Stimulated activated CD8-positive, alpha-beta memory T cell treated with anti-CD3 and anti-CD28 coated beads, Interleukin-4, amount 100 ng/mL, for 4 hours (primary cell): ENCODE measurements around the gene TERC.
"Not testable (repeated sequence)": the region's sequence is repeated elsewhere in the genome, so short reads cannot be mapped to it uniquely, and the experiment has no call there.

Experiments used
- DNase-seq, 2 donors: peaks; one replicate each; pipeline ENCODE4 v3.0.0-alpha.2; 2020; ENCODE audit warnings: low read depth in 2 of 2, low spot score in 1 of 2

The TERC gene

DNA sequence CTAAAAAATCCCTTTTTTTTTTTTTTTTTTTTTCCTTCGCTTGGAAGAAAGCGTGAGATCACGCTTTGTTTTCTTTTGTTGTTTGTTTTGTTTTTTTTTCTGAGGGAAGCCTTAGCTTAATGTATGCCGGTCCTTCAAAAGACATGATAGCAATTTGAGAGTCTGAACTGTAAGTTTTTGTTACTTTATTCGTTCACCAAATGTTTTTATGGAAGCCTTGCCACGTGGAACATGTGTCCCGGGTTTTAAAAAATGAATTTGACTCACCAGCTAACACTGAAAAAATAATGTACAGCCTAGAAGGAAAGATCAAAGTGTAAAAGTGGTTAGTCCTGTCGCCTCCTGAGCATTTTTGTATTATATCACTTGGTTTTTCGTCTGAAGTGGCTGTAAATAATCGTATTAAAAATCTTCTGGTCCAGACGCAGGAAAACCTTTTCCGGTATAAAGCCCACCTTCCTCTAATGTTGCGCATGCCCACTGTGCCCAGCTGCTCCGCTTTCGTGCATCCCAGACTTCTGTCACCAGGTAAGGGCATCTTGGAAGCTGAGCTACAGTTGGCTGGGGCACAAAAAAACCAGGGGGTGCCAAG lies 7.5 kb upstream of the TERC start:
- peak in 1 of 2 donors; percentile 20 for DNase-seq

DNA sequence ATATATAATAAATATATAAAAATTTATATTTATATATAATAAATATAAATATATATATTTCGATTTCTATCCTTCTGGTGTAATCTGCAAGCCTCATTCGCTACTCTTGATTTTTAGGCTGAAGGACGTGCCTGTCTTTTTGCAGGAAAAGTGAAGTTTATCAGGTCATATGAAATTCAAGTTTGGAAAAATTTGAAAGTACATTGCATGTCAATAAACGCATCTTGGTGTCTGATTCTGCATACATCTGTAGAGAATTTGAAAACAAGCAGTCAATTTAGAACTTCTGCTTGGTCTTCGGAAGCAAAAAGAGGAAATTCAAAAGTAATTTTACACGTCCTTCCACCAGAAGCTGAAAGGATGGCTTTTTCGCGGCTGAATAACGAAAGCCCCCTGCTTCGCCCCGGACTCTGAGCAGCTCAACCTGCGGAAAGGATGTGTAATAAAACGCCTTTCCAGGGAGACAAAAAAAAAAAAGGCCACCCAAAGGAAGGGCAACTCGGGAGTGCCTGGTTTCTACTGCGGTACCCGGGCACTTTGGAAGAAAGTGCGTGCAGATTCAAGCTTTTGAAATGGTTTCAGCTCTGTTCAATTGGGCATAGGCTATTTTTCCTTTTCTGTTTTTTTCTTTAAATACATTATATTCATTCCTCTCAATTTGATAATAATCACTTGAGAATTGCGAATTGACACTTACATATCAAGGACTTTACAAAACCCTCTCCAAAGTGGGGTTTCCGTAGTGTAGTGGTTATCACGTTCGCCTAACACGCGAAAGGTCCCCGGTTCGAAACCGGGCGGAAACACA lies 6.8 kb upstream of the TERC start:
- DNase-seq = peak in 1 of 2 donors; percentile 39

DNA sequence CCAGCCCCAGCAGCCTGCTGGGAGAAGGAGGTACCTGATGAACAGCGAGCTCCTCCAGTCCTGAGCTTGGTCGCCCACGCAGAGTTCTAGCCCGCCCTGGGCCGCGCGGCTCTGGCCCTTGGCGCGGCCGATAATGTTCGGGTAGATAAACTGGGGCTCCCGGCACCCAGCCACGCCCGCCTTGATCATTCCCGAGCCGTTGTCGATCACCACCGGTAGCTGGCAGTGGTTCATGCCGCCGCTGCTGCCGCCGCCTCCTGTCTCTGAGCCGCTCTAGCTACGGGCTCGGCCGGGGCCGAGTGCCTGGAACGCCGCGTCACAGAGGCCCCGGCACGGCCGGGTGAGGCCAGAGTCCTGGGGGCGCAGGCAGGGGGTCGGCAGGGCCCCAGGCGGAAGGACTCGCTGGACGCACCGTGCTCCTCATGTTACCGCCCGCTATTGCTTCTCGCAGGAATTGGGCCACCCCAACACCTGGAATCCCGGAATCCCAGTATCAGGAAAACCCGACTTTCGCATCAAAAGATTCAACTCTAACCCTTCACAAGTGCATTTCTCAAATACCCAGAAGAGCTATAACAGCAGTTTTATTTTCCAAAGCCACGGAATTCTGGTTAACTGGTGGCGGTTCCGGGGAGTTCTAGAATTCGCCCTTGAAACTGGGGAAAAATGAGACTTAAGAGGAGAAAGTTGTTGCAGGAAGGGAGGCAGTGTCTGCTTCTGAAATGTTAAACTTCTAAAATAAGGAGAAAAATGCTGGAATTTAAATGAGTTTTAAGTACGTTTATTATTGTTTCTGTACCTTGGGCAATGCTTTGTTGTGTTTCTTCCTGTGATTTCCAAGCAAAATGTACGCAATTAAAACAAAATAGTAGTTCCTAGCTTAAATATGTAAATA lies 4.7 kb upstream of the TERC start, which contains the start of gene ACTRT3:
Gene ACTRT3 (minus strand): TSS at position 275 of the 895 bp plus-strand sequence. CDS start 41 bp downstream, at position 234.
- peak in 1 of 2 donors; percentile 20 for DNase-seq

DNA sequence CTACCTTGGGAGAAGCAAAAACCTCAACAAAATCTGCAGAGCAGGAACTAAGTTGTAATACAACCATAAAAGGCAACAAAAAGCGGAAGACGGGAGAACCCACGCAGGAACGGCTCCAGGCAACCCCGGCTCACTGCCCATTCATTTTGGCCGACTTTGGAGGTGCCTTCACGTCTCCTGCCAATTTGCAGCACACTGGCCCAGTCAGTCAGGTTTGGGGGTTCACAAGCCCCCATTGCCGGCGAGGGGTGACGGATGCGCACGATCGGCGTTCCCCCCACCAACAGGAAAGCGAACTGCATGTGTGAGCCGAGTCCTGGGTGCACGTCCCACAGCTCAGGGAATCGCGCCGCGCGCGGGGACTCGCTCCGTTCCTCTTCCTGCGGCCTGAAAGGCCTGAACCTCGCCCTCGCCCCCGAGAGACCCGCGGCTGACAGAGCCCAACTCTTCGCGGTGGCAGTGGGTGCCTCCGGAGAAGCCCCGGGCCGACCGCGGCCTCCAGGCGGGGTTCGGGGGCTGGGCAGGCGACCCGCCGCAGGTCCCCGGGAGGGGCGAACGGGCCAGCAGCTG lies 463 bp downstream of the TERC start:
- DNase-seq = peak in 1 of 2 donors; percentile 16

DNA sequence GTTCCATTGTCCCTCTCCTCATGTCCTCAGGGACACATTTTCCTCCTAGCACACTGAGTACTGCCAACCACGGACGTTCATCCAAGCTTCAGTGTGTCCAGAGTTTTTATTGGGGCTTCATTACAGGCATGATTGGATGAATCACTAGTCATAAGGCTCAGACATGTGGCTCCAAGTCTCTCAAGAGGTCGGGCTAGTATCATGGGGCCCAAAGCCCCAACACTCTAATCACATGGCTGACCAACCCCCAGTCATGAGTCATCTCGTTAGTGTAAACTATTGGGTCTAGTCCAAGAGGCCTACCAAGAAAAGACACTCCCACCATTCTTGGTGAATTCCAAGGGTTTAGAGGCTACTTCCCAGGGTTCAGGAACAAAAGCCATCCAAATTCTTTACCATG lies 4.4 kb downstream of the TERC start:
- no peak for DNase-seq

DNA sequence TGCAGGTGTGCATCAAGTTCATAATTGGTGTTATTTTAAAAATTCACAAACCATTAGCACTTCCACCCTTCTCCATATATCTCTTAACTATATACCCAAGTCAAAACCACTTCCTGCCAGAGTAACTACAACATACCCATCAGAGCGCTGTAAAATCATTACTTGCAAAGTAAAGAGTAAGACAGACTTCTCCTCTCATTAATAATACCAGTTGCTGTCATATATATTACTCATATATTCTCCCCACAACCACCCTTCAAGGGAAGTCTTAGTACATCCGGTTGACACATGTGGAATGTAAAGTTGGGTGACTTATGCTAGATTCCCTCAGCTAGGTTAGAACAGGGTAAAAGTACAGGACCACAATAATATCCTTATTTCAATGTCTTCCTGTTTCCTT lies 5.6 kb downstream of the TERC start:
- no peak for DNase-seq

DNA sequence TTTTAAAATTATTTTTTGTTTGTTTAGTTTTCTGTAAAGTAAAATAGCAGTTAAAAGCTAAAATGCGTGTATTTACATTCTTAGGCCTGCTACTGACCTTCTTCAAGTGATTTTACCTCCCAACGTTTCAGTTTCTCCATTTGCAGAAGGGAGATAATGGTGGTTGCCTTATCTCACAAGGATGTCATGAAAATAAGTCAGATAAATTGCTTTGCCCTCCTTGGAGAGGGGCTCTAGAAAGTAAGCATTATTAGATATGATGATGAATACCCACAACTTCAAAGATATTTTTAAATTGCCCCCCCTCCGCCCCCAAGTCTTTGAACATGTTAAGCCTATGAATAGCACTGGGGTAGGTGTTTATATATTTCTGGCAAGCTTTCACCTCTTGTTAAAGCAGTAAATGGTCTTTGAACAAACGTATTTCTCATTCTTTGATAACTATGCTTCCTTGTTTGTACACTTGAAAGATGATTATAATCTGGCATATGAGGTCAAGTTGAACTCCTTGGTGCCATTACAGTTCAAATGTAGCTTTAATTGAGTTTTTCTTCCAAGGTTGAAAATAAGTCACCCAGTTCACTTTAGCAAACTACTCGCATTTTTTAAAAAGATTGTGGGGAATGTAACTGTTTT lies 6.4 kb downstream of the TERC start:
- no peak for DNase-seq

DNA sequence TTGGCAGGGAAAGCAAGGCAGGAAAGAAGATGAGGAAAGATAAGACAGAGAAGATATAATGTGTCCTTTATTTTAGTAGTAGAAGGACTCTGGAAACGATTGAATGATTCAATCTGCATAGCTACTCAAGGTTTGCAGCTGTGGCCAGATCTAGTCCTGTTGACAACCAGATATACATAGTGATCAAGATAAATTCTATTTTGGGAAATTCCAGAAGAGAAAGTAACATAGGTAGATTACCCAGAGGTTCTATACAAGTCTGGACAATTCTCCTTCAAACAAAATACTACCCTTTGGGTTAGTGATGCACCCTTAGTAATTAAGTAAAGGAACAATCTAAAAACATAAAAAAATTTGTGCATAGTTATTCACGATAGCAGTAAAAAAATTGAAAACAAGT lies 9.4 kb downstream of the TERC start:
- DNase-seq = no peak

DNA sequence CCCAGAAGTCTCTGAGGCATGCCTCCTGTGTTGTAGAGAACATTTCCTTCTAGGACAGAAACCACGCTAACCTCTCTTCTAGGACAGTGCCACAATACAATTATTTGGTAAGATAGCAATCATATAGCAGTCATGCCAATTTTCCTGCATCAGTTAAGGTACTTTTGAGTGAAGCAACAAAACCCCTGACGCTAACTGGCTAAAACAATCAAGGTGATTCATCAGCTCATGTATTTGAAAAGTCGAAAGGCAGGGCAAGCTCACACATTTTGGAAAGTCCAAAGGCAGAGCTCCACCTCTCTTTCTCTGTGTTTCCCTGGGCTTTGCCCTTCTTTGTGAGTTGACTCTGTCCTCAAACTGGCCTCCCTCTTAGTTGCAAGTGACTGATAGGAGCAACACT lies 10.1 kb downstream of the TERC start:
- no peak for DNase-seq

DNA sequence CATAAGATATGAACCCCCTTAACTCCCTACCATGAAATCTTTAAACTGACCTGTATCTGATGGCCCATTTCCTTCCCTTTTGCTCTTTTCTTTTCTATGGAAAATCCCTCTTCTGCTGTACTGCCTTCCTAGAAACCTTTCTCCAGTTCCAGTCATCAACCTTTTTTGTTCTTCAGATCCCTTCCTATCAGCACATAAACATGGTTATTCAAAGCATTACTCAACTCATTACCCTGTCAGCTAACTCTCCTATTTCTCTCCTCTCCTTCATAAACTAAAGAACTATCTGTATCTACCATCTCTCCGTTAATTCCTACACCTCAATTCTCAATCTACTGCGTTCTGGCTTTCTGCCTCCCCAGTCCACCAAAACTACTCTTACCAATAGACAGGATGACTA lies 13.0 kb downstream of the TERC start:
- DNase-seq = no peak

DNA sequence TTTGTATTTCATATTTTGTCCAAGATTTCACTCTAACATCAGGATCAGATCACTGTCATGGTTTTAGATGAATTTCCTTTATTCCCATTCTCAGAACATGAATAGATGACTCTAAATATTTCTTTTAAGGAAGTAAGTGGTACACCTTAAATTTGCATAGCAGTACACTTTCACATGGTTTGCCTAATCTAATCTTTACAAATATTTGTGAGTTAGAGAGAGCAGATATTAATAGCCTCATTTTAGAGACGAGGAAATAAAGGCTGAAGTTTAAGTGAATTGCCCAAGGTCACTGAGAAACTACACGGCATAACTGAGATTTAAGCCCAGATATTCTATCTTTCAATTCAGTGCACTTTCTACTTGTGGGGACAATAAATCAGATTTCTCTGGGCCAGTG lies 14.2 kb downstream of the TERC start:
- DNase-seq = no peak

DNA sequence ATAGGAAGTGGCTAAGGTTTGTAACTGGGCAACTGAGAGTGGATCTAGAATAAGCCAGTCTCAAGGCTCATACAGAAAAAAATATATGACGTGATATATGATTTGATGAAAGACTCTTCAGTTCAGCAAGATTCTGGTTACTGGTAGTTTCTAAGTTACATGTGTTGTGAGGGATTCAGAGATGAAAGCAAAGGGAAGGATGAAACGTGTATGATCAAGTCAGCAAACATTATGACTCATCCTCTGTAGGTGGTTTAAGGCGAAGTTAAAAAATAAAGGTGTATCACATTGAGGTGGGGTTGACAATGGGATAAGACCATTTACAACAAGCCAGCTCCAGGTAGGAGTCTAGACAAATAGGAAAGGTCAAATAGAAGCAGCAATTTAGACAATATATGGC lies 16.2 kb downstream of the TERC start:
- no peak for DNase-seq

DNA sequence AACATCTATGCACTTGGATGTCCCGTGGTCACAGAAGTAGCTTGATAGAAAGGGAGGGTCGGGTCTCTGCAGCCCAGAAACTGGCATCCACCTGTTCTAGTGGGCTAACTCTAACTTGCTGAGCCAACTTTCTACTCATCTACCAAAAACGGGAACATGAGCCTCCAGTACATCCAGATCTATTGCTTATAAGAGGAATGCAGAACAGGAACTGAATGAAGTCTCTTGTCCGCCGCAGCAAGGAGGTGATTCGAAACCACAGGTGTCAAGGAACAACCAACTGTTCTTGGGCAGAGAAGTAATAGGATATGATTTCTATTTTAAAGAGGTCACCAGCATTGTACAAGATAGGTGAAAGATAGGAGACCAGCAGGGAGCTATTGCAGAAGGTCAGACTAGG lies 17.9 kb downstream of the TERC start:
- DNase-seq = no peak

DNA sequence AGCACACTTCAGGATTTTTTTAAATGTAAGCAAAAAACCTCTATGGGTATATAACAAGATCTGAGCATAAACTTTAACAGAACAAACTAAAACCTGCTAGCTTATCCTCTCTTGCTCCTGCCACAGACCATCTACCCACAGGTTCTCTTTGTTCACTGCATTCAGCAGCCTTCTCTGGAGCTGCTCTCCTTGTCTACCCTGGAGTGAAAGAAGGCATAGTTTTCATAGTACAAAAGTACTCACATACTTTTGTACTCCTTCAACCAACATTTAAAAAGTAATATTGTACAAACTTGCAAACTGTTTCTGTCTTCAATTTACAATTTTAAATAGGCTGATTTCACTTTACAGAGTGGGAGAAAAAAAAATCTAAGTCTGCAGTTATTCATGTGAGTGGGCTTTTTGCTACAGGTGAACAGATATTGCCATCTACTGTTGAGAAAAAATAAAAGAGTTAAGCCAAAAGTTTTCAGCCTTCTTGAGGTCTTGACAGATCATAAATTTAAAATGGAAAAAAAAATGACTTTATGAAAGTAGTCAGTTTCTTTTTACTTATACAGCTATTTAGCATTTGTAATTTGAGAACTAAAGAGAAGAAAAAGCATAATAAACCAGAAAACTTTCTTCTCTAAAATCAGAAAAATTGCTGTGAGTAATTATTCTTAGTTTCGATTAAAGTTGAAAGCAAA lies 20.4 kb downstream of the TERC start:
- no peak for DNase-seq

DNA sequence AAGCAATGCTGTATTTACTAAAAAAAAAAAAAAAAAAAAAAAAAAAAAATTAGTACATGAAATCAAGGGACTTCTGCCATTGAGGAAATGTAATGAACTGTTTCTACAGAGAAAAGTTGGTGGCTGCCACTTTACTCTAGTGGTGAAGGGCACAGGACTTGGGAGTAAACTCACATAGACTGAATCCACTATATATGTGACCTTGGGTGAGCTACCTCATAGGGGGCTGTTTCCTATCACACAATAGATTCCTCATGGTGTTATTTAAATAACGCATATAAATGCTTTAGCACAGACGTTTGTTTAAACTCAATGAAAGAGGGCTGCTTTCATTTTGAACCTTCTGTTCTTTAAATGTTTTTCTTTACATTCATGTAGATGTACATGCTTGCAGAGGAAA lies 25.8 kb downstream of the TERC start:
- no peak for DNase-seq

DNA sequence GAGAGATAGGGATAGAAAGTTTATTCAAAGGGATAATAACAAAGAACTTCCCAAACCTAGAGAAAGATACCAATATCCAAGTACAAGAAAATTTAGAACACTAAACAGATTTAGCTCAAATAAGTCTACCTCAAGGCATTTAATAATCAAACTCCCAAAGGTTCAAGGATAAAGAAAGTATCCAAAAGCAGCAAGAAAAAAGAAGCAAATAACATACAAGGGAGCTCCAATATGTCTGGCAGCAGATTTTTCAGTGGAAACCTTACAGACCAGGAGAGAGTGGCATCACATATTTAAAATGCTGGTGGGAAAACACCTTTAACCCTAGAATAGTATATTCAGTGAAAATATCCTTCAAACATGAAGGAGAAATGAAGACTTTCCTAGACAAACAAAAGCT lies 33.0 kb downstream of the TERC start:
- DNase-seq = not testable (repeated sequence)

DNA sequence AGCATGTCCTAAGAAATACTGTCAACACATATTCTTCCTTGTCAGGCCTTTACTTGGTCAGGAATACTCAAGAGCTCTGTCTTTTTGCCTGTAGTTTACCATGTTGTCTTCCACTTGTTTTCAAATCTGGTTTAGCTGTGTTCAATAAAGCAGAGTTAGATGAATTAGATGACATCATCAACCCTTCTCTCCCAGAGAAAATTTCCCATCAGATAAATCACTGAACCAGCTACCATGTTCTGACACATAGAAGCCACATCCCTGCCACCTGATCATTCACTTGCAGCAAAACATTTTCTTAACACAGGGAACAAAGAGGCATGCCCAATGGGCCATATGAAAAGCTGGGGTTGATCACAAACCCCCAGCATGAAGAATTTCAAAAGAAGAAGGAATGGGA lies 42.1 kb downstream of the TERC start:
- DNase-seq = no peak

DNA sequence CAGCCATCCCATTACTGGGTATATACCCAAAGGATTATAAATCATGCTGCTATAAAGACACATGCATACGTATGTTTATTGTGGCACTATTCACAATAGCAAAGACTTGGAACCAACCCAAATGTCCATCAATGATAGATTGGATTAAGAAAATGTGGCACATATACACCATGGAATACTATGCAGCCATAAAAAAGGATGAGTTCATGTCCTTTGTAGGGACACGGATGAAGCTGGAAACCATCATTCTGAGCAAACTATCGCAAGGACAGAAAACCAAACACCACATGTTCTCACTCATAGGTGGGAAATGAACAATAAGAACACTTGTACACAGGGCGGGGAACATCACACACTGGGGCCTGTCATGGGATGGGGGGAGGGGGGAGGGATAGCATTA lies 46.4 kb downstream of the TERC start:
- DNase-seq = not testable (repeated sequence)
